MV-4-11 (cell line): ENCODE data around the gene ADORA2A.

Experiments used
- DNase-seq: peaks from one replicate; lab custom pipeline; 2025; lab: John Stamatoyannopoulos, UW

ADORA2A gene

DNA sequence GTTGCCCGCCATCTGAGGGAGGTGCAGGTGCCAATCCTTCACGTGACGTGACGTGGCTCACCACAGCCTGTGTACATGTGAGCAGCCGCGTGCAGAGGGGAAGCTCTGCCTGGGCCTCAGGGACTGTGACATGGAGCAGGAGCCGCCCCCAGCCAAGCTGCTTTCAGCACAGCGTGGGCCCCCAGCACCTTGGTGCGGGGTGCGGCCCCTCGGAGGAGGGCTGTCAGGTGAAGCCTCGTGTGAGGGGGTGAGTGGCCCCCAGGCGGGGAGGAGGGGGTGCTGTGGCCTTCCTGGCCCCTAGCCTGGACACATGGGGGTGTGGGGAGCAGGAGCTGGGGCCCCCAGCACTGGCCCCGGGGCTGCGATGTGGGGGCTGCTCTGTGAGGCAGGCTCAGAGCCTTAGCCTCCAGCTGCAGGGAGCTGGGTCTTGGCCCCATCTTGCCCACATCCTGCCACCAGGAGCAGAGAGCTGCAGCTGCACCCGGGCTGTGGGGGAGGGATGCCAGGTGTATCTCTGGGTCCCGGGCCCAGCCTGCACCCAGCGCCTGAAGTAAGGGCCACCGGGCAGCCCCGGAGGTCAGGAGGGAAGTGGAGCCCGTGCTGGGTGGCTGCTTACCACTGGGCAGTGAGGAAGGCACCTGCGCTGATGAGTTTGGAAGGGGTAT lies at the start of gene ADORA2A:
Gene ADORA2A, plus strand, starts transcription at position 100 of the 665 bp plus-strand sequence. CDS start 5,806 bp downstream, outside the sequence.
- DNase-seq, result peak; percentile 44

DNA sequence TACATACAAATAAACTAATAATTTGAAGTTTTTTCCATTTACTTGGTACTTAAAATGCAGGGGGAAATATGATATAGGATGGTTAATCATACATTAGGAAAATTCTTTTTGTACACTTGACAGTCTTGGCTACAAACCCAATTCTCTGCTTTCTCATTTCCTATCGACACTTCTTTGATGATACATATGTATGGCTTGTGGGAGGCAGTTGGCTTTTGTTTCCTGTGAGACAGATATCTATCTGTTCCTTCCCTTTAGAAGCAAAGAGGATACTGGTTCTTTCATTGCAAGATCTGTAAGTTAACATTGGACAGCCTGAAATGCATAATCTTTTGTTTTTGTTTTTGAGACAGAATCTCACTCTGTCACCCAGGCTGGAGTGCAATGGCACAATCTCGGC lies 47.9 kb upstream of the ADORA2A start:
- peak; percentile 14 for DNase-seq

DNA sequence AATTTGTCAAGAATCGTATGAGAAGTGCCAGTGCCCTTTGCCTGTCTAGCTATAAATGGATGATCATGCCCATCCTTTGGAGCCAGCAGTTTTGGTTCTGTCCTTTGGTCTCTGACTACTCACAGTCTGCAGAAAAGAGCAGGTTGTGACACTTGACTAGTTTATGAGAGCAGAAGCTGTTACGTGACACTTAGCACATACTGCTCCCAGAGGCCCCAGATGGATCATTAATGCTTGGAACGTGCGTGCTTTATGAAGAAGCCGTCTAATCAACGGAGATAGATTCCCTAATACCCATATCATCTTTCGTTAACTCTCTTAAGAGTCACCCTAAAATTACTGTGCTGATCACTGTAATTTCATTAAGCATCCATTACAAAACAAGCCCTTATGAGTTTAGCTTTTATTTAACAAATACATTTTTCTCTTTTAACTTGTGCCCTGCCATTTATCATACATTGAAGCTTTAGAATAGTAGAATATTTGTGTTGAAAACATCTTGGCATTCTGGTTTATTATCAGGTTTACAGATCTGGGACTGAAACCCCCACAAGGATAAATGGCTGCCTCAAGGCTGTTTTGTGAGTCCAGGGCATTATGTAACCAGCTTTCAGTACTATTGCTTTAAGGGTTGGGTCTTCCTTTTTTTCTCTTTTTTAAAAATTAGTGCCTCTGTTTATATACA lies 47.0 kb upstream of the ADORA2A start:
- no peak for DNase-seq

GRCh38 chr22:24380905-24381230 lies 46.5 kb upstream of the ADORA2A start:
- DNase-seq, result no peak

DNA sequence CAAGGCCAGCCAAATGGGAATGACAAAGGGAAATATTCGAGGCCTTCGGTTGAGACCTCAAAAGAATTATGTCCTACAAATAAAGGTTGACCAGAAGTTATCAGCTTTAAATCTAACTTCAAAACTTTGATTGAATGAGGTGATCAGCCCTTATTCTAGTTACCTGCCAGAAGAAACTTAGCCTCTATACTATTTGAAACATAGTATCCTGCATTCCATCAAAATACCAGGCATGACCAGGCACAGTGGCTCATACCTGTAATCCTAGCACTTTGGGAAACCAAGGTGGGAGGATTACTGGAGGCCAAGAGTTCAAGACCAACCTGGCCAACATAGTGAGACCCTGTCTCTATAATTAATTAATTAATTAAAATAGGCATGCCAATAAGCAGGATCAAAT lies 44.3 kb upstream of the ADORA2A start:
- DNase-seq, result no peak

GRCh38 chr22:24384131-24384530 lies 43.3 kb upstream of the ADORA2A start:
- peak; percentile 49 for DNase-seq

- DNase-seq, result no peak
These were observed 40.4 kb upstream of the ADORA2A start for GRCh38 chr22:24386937-24387471.

GRCh38 chr22:24389680-24390079 lies 37.7 kb upstream of the ADORA2A start:
- DNase-seq, result no peak

DNA sequence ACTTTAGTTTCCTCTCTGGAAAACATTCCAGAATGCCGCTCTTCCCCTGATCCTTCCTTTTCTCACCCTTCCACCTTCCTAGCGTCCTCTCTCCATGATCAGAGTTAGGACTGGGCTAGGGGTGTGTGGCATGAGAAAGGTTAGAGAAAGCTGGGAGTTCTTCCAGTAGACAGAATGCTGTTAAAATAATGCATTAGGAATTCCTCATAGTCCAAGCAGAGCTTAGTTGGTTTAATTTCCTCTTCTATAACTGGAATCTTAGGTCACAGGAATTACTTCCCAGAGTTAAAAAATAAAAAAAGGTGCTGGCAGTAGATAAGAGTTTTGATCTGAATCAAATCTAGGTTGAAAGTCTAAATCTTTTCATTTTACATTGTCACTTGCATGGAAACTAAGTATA lies 37.2 kb upstream of the ADORA2A start:
- DNase-seq, result no peak

DNA sequence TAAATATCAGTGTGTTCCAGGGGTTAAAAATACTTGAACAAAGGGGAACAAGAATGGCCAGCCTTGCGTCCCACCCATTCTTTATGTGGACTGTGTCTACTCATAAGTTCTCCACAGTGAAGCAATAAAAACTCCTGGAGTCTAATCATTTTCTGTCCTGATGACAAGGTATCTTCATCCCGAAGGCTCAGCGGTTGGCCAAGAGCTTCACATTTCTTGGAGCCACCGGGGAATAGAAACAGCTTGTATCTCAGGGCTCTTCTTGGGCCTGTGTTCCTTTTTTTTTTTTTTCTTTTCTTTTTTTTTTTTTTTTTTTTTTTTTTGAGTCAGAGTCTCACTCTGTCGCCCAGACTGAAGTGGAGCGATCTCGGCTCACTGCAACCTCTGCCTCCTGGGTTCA lies 36.8 kb upstream of the ADORA2A start:
- DNase-seq, result no peak

DNA sequence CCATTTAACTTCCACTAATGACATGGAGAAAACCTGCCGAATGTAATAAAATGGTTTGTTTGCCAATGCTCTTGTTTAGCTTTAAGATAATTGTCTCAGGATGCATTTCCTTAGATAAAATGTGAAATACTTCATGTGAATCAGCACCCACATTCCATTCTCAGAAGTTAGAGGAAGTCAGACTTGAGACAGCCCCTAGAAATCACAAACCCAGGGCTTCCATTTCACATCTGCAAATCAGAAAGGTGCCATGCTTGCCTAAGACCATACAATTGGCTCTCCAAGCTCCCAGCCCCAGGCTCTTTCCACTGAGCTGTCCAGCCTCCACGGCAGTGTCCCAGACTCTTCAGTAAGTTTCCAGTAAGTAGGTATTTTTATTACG lies 35.6 kb upstream of the ADORA2A start:
- DNase-seq, result peak; percentile 37

DNA sequence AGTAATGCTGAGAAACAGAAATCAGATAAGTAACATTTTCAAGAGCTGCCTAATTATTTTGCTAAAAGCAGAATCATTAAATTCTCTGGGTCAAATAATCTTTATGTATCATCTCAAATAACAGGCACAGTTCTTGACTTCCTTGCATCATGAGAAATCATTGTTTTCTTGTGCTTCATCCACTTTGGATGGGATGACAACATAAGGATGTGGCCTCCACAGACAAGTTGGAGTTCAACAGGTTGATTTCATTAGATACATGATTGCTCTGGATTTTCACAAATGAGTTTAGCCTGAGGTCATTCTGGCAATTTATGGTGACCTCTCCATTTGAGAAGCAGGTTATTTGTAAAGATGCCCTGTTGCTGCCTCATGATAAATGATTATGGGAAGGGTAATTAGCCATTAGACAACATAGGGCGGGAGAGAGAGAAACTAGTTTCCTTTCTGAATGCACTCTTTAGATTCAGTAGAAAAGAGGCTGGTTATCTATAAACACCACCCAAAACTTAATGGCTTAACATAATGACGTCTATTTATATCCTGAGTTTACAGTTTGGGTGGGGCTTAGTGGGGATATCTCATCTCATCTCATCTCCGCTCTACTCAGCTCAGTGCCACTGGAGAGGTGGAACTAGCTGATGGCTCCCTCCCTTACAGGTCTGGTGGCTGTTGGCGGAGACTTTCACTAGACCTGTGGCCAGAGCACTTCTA lies 35.0 kb upstream of the ADORA2A start:
- no peak for DNase-seq

DNA sequence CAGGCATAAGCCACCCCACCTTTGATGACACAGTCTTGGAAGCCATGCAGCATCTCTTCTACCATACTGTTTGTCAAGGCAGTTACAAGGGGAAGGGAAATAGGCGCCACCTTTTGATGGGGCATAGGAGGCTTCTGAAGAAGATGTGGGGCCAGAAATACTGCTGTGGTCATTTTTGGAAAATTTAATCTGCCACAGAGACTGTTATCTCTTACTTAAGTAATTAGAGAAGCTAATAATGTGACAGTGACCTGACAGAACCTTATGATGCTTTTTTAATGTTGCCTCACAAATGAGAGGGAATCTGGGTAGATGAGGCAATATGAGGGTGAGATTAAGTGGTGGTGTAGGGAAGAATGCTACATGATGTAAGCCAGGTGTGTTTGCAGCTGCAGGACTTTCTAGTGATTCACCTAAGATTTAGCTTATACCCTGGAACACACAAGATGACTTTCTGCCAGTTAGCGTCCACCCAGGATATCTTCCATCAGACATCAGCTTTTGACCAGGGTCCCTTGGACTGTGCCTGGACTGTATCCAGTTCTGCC lies 34.3 kb upstream of the ADORA2A start:
- no peak for DNase-seq

DNA sequence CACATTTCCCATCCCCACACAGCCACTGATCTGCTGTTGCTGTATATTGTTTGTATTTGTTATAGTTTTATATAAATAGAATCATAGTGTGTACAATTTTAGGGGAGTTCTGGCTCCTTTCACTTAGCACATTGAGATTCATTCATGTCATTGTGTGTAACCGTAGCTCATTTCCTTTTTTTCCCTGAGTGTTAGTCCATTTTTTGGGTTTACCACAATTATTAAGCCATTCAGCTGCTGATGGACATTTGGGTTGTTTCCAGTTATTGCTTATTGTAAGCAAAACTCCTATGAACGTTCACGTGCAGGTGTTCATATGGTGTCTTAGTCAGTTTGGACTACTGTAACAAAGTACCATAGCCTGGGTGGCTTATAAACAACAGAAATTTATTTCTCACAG lies 33.6 kb upstream of the ADORA2A start:
- no peak for DNase-seq

DNA sequence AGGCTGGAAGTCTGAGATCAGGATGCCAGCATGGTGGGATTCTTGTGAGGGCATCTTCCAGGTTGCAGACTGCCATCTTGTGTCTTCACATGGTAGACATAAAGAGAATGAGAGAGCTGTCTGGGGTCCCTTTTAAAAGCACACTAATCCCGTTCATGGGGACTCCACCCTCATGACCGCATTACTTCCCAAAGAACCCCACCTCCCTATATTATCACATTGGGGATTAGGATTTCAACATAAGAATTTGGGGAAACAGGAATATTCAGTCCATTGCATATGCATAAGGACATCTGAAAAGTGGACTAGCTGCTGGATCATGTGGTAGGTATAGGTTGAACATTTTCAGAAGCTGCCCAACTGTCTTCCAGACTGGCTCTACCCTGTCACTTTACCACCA lies 33.1 kb upstream of the ADORA2A start:
- DNase-seq, result no peak

DNA sequence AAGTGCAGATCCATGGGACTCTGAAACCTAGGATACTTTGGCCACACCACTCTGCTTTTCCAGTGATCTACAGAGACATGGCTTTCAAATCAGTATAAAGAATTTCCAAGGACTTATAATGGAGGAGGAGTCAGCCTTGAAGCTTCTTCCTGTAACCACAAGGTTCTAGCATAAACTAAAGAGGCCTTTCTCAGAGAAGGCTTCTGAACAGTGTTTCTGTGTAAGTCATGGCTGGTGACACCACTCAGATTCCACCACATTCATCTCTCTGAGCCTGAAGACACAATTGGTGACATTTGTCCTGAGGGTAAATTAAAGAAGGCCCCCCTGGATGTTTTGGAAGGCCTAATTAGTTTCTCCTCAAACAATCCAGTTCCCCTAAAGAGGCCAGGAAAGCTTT lies 29.0 kb upstream of the ADORA2A start:
- no peak for DNase-seq

DNA sequence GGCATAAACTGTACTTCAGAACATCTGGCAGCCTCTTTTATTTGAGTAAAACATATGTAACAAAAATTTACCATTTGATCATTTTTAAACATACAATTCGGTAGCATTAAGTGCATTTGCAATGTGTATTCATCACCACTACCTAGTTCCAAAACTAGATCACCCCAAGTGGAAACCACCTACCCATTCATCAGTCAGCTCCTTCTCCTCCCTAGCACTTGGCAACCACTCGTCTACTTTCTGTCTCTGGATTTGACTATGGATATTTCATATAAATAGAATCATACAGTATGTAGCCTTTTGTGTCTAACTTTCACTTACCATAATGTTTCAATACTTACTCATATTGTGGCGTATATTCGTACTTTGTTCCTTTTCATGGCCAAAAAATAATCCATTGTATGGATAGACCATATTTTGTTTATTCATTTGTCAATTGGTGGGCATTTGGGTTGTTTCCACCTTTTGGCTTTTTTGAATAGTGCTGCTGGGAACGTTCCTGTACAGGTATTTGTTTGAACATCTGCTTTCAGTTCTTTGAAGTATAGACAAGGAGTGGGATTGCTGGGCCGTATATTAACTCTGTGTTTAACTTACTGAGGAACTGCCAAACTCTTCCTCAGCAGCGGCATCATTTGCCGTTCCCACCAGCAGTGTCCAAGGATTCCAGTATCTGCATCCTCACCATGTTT lies 27.2 kb upstream of the ADORA2A start:
- no peak for DNase-seq

DNA sequence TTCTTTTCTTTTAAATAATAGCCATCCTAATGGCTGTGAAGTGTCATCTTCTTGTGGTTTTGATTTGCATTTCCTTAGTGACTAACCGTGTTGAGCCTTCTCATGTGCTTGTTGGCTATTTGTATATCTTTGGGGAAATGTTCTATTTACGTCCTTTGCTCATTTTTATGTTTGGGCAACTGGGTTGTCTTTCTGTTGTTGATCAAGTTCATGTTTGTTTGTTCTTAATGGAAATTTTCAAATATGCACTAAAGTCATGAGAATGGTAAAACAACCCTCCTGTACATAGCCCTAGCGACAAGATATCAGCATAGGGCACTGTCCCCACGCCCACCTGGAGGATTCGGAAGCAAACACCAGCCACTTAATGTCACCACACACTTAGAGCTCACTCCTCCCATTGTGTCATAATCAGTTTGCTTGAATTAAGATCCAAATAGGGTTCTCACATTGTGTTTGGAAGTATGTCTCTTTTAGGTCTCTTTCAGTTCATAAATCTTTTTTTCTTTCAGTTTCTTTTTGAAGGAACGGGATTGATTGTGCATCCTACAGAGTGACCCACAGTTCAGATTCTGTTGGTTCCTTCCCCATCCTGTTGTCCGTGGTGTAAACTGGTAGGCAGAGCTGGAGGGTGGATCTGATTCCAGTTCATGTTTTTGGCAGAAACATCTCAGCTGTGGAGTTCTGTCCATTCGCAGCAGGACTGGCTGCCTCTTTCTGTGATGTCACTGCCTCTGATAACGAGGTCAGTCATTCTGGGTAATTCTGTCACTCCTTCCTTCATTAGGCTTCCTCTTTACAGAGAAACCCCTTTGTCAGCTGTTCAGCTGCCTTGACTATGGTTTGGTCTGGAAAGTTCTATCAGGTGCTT lies 26.4 kb upstream of the ADORA2A start:
- DNase-seq, result no peak

GRCh38 chr22:24401931-24402367 lies 25.4 kb upstream of the ADORA2A start:
- DNase-seq, result no peak

- peak; percentile 93 for DNase-seq
These were observed 24.8 kb upstream of the ADORA2A start for GRCh38 chr22:24402460-24403192.
